GM18951 (cell line): ENCODE results near the gene BRAF.
"Not testable (repeated sequence)": the region's sequence is repeated elsewhere in the genome, so short reads cannot be mapped to it uniquely, and the experiment has no call there.

Experiments used
- POLR2A ChIP-seq: IDR thresholded peaks from 4 replicates; pipeline ENCODE4 v1.6.1; 2011; ENCODE audit warnings: mild to moderate bottlenecking; ENCODE audit not compliant: insufficient read length, insufficient read depth; ENCODE audit errors: extremely low read depth
- in situ Hi-C: fragments of 300-500 bp; cut with MboI; formaldehyde crosslinking; loops from one replicate; pipeline ENCODE4 v1.12.0; 2022; ENCODE audit warnings: low sequenced_read_pairs, mixed read lengths, inconsistent platforms; ENCODE audit not compliant: unreplicated experiment

The BRAF gene

DNA sequence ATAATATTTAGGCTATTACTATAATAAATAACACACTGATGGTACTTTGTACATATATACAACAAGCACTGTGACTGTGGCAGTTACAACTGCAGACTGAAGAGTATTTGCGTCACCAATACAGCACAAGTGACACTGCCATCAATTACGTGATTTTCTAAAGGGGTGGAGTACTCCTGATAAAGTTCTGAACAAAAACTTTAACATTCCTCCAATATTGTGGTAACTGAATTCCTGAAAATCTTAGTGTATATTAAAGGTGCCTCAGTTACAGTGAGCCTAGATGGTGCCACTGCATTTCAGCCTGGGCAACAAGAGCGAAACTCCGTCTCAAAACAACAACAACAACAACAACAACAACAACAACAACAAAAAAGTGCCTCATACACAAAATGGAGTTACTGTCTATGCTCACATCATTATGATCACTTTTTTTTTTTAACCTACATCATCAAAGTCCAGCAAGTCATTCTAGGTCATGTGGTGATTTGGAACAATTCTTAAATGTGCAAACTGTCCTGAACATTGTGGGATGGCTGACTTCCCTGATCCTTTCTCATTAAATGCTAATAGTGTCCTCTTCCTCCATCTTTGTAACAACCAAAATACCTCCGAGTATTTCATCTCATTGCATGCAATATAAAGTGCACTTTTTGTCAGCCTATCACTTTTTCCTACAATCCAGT lies 15.1 kb downstream of the BRAF start:
- in situ Hi-C loops = no loop called here

DNA sequence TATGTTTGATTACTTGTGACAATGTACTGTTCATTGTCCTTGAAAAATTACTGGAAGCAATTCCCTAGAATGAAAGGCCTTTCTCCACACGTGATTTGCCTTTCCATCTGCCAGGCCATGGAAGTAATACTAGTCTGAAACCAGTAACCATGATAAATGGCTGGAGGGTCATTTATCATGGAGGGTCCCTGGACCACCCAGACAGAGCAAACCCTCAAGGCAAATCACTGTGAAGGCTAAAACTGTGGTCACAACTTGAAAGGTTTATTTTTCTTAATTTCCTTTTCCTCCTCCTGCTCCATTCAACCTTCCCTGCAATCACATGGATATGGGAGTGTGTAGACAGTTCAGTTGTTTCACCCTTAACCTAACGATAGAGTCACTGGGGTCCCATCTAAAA lies 16.4 kb downstream of the BRAF start:
- in situ Hi-C loops = no loop called here
- TF ChIP-seq POLR2A = no peak

More for the DNA sequence above, 15.1 kb downstream of the BRAF start:
- TF ChIP-seq POLR2A = no peak

DNA sequence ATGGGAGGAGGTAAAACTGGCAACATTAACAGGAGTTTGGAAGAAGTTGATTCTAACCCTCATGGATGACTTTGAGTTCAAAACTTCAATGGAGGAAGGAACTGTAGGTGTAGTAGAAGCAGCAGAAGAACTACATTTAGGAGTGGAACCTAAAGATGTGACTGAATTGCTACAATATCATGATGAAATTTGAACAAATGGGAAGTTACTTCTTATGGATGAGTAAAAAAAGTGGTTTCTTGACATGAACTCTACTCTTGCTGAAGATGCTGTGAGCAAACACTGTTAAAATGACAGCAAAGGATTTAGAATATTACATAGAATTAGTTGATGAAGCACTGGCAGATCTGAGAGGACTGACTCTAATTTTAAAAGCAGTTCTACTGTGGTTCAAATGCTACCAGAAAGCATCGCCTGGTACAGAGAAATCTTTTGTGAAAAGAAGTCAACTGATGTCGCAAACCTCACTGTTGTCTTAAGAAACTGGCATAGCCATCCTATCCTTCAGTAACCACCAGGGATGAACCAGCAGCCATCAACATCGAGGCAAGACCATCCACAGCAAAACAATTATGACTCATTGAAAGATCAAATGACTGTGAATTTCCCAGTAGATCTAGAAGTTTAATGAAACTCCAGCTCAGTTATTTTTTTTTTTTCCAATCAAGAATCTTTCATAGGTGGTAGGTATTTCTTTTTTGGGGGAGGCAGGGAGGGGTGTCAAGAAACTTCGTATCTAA lies 20.8 kb downstream of the BRAF start:
- in situ Hi-C loops = no loop called here
- TF ChIP-seq POLR2A = no peak

- in situ Hi-C loops = no loop called here
- no peak for TF ChIP-seq POLR2A
These were observed 22.3 kb downstream of the BRAF start for GRCh38 chr7:140902303-140902953.

- in situ Hi-C loops = no loop called here
- no peak for TF ChIP-seq POLR2A
These were observed 22.8 kb downstream of the BRAF start for GRCh38 chr7:140901941-140902302.

GRCh38 chr7:140899883-140900282 lies 24.8 kb downstream of the BRAF start:
- TF ChIP-seq POLR2A = no peak
- in situ Hi-C loops = no loop called here

DNA sequence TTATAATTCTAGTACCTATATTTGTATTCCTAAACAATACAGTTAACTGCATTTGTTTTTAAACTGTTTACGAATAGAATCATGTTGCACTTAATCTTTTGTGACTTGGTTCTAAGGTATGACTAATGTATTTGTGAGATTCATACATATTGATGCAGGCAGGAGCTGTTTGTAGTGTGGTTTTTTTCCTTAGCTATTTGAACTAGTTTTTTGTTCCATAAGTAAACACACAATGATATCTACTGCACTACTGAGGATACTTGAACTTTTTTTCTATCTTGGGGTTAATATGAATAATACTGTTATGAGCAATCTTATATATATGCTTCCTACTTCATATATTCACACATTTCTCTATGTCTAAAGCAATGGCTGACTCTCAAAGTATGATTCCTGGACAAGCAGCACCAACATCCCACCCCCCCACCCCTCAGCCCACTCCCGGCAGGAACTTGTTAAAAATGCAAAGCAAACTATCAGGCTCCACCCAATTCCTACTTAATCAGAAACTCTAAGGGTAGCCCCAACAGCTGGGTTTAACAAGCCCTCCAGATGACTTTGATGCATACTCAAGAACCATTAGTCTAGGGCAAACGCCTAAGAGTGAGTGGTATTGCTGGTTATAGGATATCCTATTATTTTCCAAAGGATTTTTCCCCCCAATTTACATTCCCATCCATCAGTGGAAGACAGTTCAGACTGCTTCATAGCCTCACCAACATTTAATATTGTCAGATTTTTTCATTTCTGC lies 25.8 kb downstream of the BRAF start:
- no peak for TF ChIP-seq POLR2A
- in situ Hi-C loops = no loop called here

DNA sequence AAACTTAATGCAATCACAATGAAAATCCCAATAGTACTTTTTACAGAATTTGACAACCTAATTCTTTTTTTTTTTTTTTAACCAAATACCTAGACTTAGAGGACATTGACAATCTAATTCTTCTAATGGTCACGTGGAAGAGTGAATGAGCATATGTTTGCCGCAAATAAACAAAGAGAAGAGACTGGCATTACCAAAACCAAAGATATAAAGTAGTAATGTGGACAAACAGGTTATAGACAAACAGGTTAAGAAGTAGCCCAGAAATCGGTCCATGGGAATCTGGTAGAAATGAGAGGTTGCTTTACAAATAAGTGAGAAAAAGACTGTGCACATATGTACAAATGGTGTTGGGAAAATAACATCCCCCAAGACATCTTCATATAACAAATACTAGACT lies 27.7 kb downstream of the BRAF start:
- in situ Hi-C loops = no loop called here
- TF ChIP-seq POLR2A = no peak

- in situ Hi-C loops = no loop called here
- no peak for TF ChIP-seq POLR2A
These were observed 35.1 kb downstream of the BRAF start for GRCh38 chr7:140889645-140890044.

- no peak for TF ChIP-seq POLR2A
- in situ Hi-C loops = no loop called here
These were observed 35.6 kb downstream of the BRAF start for GRCh38 chr7:140889150-140889549.

GRCh38 chr7:140888087-140888486 lies 36.6 kb downstream of the BRAF start:
- no peak for TF ChIP-seq POLR2A
- in situ Hi-C loops = no loop called here

- in situ Hi-C loops = no loop called here
- TF ChIP-seq POLR2A = no peak
These were observed 38.9 kb downstream of the BRAF start for GRCh38 chr7:140885735-140886334.

- in situ Hi-C loops = no loop called here
These were observed 41.4 kb downstream of the BRAF start for GRCh38 chr7:140883378-140883777.

DNA sequence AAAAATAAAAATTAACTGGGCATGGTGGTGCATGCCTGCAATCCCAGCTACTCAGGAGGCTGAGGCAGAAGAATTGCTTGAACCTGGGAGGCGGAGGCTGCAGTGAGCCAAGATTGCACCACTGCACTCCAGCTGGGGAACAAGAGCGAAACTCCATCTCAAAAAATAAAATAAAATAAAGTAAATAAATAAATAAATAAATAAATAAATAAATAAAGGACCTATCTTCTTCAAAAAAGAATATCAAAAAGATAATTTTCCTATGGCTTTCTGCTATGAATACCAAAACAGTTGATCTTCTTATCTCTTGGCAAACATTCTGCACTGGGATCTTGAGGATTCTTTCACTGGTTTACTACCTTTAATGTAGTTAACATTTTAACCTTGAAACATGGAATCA lies 41.9 kb downstream of the BRAF start:
- in situ Hi-C loops = not testable (repeated sequence)

More at GRCh38 chr7:140883378-140883777, 41.4 kb downstream of the BRAF start:
- no peak for TF ChIP-seq POLR2A
